ENCODE results near the gene PRKD3. TPM values are rescaled to one million over a fixed set of nuclear protein-coding genes. Genes with fewer than 3 reads are reported as not detected.

Gene PRKD3
- total and polyA plus RNA-seq, 2 of the 13 experiments (the other 11 are each of a cell fraction or from before 2014, with no cell fraction given), result 11.6 to 38.4 TPM

DNA sequence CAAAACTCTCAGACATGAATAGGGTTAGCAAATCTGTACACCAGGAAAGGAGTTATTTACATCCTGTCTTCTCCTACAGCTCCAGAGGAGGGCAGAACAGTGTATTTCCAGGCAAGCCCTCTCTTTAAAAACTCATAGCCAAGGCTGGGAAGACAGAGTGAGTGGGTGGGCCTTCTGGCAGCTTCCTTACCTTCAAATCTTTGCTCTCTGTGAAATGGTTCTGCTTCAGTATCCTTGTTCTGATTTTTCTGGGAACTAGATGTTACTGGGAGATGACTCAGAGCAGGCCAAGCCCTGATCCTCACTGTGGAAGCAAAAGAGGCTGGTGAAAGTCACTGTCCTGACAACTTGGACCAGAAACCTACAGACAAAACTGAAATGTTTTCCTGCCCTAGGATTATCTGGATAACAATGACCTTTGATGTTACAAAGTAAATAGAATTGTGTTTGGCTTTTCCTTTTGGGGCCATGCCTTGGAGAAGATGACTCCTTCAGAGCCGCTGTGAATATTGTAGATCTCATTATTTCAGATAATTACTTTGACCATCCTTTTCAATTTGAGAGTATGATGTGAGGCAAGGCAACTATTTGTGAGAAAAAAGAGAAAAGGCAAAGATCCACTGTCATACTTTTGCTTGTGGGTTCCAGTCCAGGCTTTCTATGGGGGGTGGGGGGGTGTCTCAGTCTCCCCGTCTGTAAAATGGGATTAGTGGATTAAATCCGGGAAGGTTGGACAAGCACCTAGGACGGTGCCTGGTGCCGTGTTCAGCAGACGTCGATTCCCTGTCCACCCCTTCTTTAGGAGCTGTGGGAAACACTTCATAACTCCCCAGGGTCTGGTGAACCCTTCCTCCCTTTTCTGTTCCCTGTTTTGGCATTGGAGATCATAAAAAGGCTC lies 19.2 kb upstream of the PRKD3 start (continued):
- TF ChIP-seq ZBTB42 (CRISPR knock-in tag; IDR thresholded peaks at IDR 0.05), result no peak
- TF ChIP-seq ZNF589 (CRISPR knock-in tag; conservative IDR thresholded peaks at IDR 0.05), result no peak
- no peak for TF ChIP-seq CBX2 (IDR thresholded peaks at IDR 0.05; ENCODE audit: low read depth, low read length)
- no peak for TF ChIP-seq CBX2 (CRISPR knock-in tag; IDR thresholded peaks at IDR 0.05; ENCODE audit: low read depth)
- TF ChIP-seq PITX1 (CRISPR knock-in tag; IDR thresholded peaks at IDR 0.05), result no peak
- no peak for TF ChIP-seq HNF4G (IDR thresholded peaks at IDR 0.05; ENCODE audit: borderline replicate concordance, low read depth, low read length)
- no peak for TF ChIP-seq HNF4G (CRISPR knock-in tag; IDR thresholded peaks at IDR 0.05; ENCODE audit: borderline replicate concordance, low read depth)
- no peak for TF ChIP-seq ZNF773 (CRISPR knock-in tag; IDR thresholded peaks at IDR 0.05; ENCODE audit: borderline replicate concordance)
- no peak for TF ChIP-seq HMGXB3 (CRISPR knock-in tag; IDR thresholded peaks at IDR 0.05; ENCODE audit: borderline replicate concordance)
- peak; percentile 37; the same call in 1 of the 2 replicates for TF ChIP-seq HMG20A (CRISPR knock-in tag; IDR thresholded peaks at IDR 0.05; ENCODE audit: borderline replicate concordance)
- no peak for TF ChIP-seq ZMYM3 (CRISPR knock-in tag; IDR thresholded peaks at IDR 0.05)
- no peak for TF ChIP-seq ZNF543 (CRISPR knock-in tag; IDR thresholded peaks at IDR 0.05)
- TF ChIP-seq MXD3 (CRISPR knock-in tag; IDR thresholded peaks at IDR 0.05), result no peak
- TF ChIP-seq, protein P1, sequence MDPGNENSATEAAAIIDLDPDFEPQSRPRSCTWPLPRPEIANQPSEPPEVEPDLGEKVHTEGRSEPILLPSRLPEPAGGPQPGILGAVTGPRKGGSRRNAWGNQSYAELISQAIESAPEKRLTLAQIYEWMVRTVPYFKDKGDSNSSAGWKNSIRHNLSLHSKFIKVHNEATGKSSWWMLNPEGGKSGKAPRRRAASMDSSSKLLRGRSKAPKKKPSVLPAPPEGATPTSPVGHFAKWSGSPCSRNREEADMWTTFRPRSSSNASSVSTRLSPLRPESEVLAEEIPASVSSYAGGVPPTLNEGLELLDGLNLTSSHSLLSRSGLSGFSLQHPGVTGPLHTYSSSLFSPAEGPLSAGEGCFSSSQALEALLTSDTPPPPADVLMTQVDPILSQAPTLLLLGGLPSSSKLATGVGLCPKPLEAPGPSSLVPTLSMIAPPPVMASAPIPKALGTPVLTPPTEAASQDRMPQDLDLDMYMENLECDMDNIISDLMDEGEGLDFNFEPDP (CRISPR knock-in tag; conservative IDR thresholded peaks at IDR 0.05), result no peak
- no peak for TF ChIP-seq EZH2 (conservative IDR thresholded peaks at IDR 0.05; ENCODE audit: low read depth, low read length)
- TF ChIP-seq ZNF251 (CRISPR knock-in tag; IDR thresholded peaks at IDR 0.05), result no peak
- peak; percentile 53 for TF ChIP-seq SMC3 (IDR thresholded peaks at IDR 0.05; ENCODE audit: low read length)
- TF ChIP-seq, protein P2, sequence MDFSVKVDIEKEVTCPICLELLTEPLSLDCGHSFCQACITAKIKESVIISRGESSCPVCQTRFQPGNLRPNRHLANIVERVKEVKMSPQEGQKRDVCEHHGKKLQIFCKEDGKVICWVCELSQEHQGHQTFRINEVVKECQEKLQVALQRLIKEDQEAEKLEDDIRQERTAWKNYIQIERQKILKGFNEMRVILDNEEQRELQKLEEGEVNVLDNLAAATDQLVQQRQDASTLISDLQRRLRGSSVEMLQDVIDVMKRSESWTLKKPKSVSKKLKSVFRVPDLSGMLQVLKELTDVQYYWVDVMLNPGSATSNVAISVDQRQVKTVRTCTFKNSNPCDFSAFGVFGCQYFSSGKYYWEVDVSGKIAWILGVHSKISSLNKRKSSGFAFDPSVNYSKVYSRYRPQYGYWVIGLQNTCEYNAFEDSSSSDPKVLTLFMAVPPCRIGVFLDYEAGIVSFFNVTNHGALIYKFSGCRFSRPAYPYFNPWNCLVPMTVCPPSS (IDR thresholded peaks at IDR 0.05), result no peak
- TF ChIP-seq ZNF570 (CRISPR knock-in tag; IDR thresholded peaks at IDR 0.05; ENCODE audit: borderline replicate concordance), result no peak
- no peak for TF ChIP-seq HBP1 (CRISPR knock-in tag; IDR thresholded peaks at IDR 0.05; ENCODE audit: low read depth)
- TF ChIP-seq U2AF1 (optimal IDR thresholded peaks at IDR 0.05; ENCODE audit: low read depth, low read length), result no peak
- no peak for TF ChIP-seq ZNF546 (CRISPR knock-in tag; conservative IDR thresholded peaks at IDR 0.05)
